Hematopoietic multipotent progenitor cell treated with erythropoietin and hydrocortisone succinate and interleukin-3 and kit ligand, for 15 days (in vitro differentiated cells): ENCODE results near the gene SRSF1.
"Not testable (repeated sequence)": the region's sequence is repeated elsewhere in the genome, so short reads cannot be mapped to it uniquely, and the experiment has no call there.

Experiments
- DNase-seq: peaks from one replicate; pipeline ENCODE4 v3.0.0-alpha.2; 2015; ENCODE audit warnings: low spot score

Gene SRSF1

GRCh38 chr17:57990037-57990436, 17.0 kb downstream of the SRSF1 start:
- DNase-seq, result no peak

DNA sequence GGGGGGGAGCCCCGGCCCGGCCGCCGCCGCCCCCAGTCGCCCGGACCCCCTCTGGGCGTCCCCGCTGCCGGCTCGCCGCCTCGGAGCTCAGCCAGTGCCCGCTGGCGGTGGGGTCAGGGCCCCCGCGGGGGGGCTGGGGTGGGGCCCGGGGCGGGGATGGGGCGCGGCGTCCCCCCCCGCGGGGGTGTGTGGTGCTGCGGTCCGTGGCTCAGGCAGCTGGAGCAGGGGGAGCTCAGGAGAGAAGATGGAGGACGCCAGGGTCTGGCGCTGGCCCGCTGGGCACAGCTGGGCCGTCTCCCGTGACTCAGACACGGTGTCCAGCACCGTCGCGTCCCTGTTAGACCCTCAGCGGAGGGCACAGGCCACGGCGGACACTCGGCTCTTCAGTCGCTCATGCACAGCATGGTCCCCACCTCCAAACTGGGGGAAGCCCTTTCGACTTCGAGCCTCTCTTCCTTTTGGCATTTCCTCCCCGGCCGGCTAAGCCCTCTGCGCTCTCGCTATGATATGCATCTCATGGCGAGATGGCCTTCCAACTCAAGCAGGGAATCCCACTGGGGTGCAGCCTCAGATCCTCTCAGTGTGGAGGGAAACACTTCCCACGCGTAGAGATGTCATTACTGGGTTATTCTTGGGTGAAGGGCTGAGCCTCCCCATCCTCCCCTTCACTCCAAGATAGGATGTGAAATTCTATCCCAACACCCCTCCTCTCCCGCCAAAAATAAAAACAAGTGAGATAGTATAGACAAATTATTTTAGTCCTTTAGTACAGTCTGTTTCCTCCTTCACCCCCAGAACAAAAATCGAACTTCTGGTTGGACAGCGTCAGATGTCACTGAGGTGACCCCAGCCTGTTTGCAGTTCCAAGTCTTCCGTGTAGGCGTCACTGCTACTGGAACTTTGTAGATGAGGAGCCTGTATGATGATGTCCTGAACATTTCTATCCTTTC, 18.5 kb downstream of the SRSF1 start:
- peak; percentile 78 for DNase-seq

DNA sequence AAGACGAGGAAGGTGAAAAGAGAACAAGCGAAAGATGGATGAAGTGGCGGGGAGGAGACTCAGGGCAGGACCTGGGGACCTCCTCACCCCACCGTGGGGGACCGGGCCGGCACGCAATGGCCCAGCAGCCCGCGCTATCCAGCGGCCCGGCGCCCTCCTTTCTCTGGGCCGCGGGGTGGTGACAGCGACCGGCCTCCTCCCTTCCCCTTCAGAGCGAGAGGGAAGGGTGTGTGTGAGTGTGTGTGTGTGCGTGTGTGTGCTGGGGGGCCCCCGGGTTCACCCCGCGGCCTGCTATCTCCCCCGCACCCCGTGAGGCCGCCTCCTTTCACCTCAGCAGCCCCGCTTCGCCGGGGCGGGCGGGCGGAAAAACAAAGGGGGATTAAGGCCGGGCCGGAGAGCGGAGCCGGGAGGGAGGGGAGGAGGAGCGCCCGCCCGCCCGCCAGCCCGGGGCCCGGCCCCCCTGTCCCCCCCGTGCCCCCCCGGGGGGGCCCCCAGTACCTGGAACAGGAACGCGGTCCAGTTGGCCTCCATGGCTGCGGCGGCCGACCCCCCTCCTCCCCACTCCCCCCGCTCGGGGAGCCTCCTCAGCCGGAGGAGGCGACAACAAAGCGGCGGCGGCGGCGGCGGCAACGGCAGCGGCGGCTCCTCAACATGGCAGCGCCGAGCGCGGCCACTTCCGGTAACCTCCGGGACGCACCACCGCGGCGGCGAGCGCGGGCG, 19.3 kb downstream of the SRSF1 start, which contains the start of gene VEZF1:
VEZF1 (minus strand) TSS at position 674 of the 720 bp plus-strand sequence; CDS start at position 531, 143 bp downstream.
- DNase-seq, result peak; percentile 82

DNA sequence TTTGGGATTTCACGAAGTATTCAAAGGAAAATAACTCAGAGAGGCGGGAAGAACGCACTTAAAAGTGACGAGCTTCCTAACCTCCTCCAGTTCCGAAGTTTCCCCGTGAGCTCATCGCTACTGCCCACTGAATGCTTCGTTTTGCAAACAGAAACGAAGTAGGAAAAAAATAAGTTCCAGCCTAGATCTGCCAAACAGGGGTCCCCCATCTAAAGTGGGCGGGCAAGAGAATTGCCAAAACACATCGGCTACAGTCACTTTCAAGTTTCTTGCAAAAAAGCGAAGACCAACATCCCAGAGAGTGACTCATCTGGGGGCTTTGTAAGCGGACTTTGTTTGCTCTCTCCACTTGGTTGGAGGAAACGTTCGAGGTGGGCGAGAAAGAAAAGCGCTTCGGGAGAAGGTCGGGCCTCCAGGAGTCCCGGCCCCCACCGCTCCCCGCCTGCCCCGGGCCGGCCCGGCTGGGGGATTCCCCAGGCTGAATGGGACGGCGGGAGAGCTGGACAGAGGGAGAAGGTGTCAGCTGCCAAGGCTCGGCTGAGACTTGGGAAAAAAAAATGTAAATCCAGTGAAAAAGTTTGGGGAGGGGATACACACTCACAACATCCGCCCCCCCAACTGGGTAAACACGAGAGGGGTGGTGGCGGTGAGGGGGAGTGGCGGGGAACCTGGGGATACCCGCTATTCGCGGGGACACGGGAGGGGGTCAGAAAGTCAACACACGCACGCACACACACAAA, 20.0 kb downstream of the SRSF1 start:
- DNase-seq, result peak; percentile 29

GRCh38 chr17:57985675-57985974, 21.4 kb downstream of the SRSF1 start:
- DNase-seq, result no peak

GRCh38 chr17:57984936-57985674, 21.9 kb downstream of the SRSF1 start:
- DNase-seq, result no peak

- no peak for DNase-seq
These were observed 22.7 kb downstream of the SRSF1 start for GRCh38 chr17:57984261-57984890.

DNA sequence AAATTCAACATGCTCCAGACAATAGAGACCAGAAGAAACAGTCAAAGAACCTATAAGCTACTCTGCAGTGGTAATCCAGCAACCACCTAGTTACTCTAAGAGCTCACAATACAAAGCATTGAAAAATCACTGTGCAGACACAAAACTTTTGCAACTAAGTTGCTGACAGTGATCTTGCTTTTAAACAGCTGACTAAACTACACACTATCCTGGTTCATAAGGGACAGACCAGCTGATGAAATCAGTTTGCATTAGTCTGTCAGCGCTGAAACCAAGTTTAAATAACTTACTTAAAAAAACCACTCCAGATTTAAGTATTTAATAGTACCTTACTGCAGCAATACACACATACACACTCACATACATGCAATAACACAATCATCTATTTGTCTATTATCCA, 23.6 kb downstream of the SRSF1 start:
- no peak for DNase-seq

- DNase-seq, result no peak
These were observed 24.4 kb downstream of the SRSF1 start for GRCh38 chr17:57982452-57983170.

- no peak for DNase-seq
These were observed 26.5 kb downstream of the SRSF1 start for GRCh38 chr17:57980522-57980921.

- DNase-seq, result no peak
These were observed 28.0 kb downstream of the SRSF1 start for GRCh38 chr17:57979076-57979475.

DNA sequence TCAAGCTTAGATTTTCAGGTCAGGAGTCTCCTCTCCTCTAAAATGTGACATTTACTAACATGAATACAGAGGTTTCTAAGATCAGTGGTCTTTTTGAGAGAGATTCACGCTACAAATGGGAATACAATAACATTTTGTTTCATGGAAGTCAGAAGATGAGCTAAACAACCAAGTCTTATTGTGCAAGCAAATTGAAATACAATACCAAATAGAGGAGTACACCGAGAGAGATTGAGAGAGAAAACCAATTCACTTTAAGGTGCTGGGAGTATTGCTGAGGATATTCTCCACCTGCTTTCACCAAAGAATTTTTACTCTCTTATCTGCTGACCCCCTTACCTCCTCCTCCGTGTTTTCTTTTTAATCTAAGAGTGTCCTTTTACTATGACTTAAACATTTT, 30.5 kb downstream of the SRSF1 start:
- no peak for DNase-seq

- DNase-seq, result no peak
These were observed 32.0 kb downstream of the SRSF1 start for GRCh38 chr17:57975044-57975443.

DNA sequence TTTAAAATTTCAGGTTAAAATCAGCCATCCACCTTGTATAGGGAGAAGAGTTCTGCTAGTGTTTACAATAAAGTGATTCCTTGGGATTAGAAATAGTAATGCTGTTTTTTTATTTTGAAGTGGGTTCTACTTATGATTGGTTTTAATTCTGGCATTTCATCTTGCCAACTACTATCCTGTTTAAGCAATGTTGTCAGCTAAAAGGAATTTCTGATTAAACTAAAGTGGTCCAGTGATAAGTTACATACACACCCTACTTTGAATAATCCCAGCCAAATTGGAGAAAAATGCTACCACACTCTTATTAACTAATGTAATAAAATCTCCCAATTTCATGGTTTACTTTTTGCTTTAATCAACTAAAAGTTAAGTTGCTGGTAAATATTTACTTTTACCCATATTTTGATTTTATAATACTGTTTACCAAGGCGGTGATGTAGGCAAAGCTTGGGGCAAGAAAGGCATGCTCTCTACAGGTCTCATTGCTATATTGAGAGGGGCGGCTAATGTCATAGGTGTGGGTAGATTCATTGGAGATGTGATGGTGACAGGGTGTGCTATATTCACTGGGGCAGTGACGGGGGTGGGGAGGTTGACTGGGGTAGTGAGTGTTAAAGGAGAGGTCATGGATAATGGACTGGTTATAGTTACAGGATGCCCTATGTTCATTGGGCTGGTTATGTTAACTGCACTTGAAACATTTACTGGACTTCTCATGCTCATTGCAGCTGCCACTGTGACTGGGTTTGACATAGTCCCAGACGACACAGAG, 32.8 kb downstream of the SRSF1 start:
- DNase-seq, result not testable (repeated sequence)

- no peak for DNase-seq
These were observed 34.9 kb downstream of the SRSF1 start for GRCh38 chr17:57972151-57972550.

- DNase-seq, result no peak
These were observed 35.5 kb downstream of the SRSF1 start for GRCh38 chr17:57971572-57971971.

GRCh38 chr17:57970710-57971109, 36.3 kb downstream of the SRSF1 start:
- DNase-seq, result no peak

GRCh38 chr17:57968456-57968855, 38.6 kb downstream of the SRSF1 start:
- no peak for DNase-seq

GRCh38 chr17:57966875-57967274, 40.2 kb downstream of the SRSF1 start:
- no peak for DNase-seq

DNA sequence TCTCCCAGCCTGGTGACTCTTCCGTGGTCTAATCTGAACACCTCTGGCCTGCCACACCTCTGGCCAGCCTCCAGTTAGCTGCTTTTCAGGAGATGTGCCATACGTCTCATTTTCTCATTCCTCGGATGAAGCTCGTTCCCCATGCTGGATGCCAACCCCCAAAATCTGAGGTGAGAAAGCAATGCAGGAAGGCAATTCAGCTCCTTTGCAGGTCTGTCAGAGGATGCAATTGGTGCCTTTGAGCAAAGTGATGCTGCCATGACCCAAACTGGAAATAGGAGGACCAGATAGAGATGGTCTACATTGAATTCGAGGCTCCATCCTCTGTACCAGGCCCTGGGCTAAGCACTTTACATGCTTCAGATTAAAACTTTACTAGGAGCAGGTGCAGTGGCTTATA, 40.8 kb downstream of the SRSF1 start:
- no peak for DNase-seq
